ENCODE measurements around the gene GMEB1.
"Not testable (repeated sequence)": the region's sequence is repeated elsewhere in the genome, so short reads cannot be mapped to it uniquely, and the experiment has no call there.

The GMEB1 gene

GRCh38 chr1:28668956-28669723 is 556 bp downstream of the GMEB1 start:
- Histone ChIP-seq H3K9ac (ENCODE audit: low read depth, low read length) (peak overlapping the region; percentile 100), H3K4me3 (ENCODE audit: low read depth in 1 of 2, low read length in 2 of 2) (peak overlapping the region; percentile 67 to 100), H2AFZ (ENCODE audit: low read depth, low read length) (peak overlapping the region; percentile 71), H3K4me1 (ENCODE audit: insufficient read depth, low read length) (peaks cover 32% of the 10 kb centered on the region), H4K20me1 (ENCODE audit: insufficient read depth, low read length) (no peaks in the 10 kb centered on the region), H3K79me2 (ENCODE audit: insufficient read depth, low read length) (peaks cover 37% of the 10 kb centered on the region), H3K27me3 (ENCODE audit: insufficient read depth, low read length, poor library complexity) (no peaks in the 10 kb centered on the region), H3K27ac (ENCODE audit: low read length) (peak overlapping the region; percentile 100), H3K4me2 (ENCODE audit: insufficient read depth, low read length) (peak overlapping the region; percentile 74), H3K9me3 (ENCODE audit: insufficient read depth, low read length, severe bottlenecking) (no peaks in the 10 kb centered on the region), H3K36me3 (ENCODE audit: insufficient read depth, low read length) (no peaks in the 10 kb centered on the region; the same call in 1 of the 2 replicates)
- ATAC-seq (ENCODE audit: insufficient read depth, low read depth) (peak; percentile 51), DNase-seq (peak; percentile 64)
- TF ChIP-seq CTCF (IDR thresholded peaks at IDR 0.05; ENCODE audit: borderline replicate concordance, extremely low read depth, low read length, poor library complexity, severe bottlenecking) (no peak), EZH2 (IDR thresholded peaks at IDR 0.05; ENCODE audit: borderline replicate concordance, low read depth, low read length, severe bottlenecking) (no peak)

DNA sequence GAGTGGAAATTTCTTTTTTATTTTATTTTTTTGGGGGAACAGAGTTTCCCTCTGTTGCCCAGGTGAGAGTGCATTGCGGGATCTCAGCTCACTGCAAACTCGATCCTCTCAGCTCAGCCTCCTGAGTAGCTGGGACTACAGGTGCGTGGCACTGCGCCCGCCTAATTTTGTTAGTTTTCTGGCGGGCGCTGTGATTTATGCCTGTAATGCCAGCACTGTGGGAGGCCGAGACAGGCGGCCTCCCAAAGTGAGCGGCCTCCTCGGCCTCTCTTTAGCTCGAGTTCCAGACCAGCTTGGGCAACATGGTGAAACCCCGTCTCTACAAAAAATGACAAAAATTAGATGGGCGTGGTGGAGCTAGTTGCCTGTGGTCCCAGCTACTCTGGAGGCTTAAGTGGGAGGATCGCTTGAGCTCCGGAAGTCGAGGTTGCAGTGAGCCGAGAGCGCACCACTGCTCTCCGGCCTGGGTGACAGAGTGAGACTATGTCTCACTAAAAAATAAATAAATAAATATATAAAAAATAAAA is 2.7 kb downstream of the GMEB1 start:
- H4K20me1 ChIP-seq (ENCODE audit: insufficient read depth, low read length), result no peaks in the 10 kb centered on the region
- peaks cover 47% of the 10 kb centered on the region for H3K79me2 ChIP-seq (ENCODE audit: insufficient read depth, low read length)
- no peaks in the 10 kb centered on the region; the same call in 1 of the 2 replicates for H3K36me3 ChIP-seq (ENCODE audit: insufficient read depth, low read length)
- no peak for ATAC-seq (ENCODE audit: insufficient read depth, low read depth)
- no peak for TF ChIP-seq CTCF (IDR thresholded peaks at IDR 0.05; ENCODE audit: borderline replicate concordance, extremely low read depth, low read length, poor library complexity, severe bottlenecking)
- TF ChIP-seq EZH2 (IDR thresholded peaks at IDR 0.05; ENCODE audit: borderline replicate concordance, low read depth, low read length, severe bottlenecking), result no peak
- no peak for DNase-seq
- no peak overlapping the region for H2AFZ ChIP-seq (ENCODE audit: low read depth, low read length)
- H3K4me3 ChIP-seq (ENCODE audit: low read depth in 1 of 2, low read length in 2 of 2), result no peak overlapping the region
- no peaks in the 10 kb centered on the region for H3K9me3 ChIP-seq (ENCODE audit: insufficient read depth, low read length, severe bottlenecking)
- H3K27me3 ChIP-seq (ENCODE audit: insufficient read depth, low read length, poor library complexity), result no peaks in the 10 kb centered on the region
- H3K27ac ChIP-seq (ENCODE audit: low read length), result no peak overlapping the region
- no peak overlapping the region for H3K9ac ChIP-seq (ENCODE audit: low read depth, low read length)
- H3K4me1 ChIP-seq (ENCODE audit: insufficient read depth, low read length), result peaks cover 32% of the 10 kb centered on the region
- H3K4me2 ChIP-seq (ENCODE audit: insufficient read depth, low read length), result no peak overlapping the region

DNA sequence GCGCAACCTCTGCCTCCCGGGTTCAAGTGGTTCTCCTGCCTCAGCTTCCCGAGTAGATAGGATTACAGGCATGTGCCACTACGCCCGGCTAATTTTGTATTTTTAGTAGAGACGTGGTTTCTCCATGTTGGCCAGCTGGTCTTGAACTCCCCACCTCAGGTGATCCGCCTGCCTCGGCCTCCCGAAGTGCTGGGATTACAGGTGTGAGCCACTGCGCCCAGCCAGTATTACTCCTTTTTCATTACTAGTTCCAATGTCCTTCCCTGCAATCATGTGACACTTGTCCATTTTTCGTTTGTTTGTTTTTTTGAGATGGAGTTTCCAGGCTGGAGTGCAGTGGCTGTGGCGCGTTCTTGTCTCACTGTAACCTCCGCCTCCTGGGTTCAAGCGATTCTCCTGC is 4.4 kb downstream of the GMEB1 start:
- H3K9ac ChIP-seq (ENCODE audit: low read depth, low read length); H2AFZ ChIP-seq (ENCODE audit: low read depth, low read length); H3K27me3 ChIP-seq (ENCODE audit: insufficient read depth, low read length, poor library complexity); H4K20me1 ChIP-seq (ENCODE audit: insufficient read depth, low read length); H3K9me3 ChIP-seq (ENCODE audit: insufficient read depth, low read length, severe bottlenecking); DNase-seq; H3K4me3 ChIP-seq (ENCODE audit: low read depth in 1 of 2, low read length in 2 of 2); H3K27ac ChIP-seq (ENCODE audit: low read length); ATAC-seq (ENCODE audit: insufficient read depth, low read depth); H3K4me2 ChIP-seq (ENCODE audit: insufficient read depth, low read length); H3K36me3 ChIP-seq (ENCODE audit: insufficient read depth, low read length): not testable (repeated sequence)
- H3K4me1 ChIP-seq (ENCODE audit: insufficient read depth, low read length), result peaks cover 17% of the 10 kb centered on the region; the same call in 1 of the 2 replicates
- H3K79me2 ChIP-seq (ENCODE audit: insufficient read depth, low read length), result peaks cover 44% of the 10 kb centered on the region

DNA sequence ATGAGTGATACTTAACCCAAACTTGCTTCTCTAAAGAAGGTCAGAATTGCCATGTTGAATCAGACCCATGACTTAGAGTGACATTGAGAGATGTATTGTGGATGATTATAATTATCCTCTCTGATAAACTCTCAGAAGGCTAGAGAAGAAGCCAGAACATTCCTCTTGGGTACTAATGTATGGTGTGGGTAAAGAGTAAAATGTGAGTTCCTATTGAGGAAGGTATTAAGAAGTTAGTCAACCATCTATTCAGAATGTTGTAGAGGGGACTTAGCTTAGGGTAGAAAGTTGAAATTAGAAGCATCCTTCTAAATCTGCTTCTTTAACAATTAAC is 7.3 kb downstream of the GMEB1 start:
- Histone ChIP-seq H3K4me2 (ENCODE audit: insufficient read depth, low read length) (no peak overlapping the region), H3K4me3 (ENCODE audit: low read depth in 1 of 2, low read length in 2 of 2) (no peak overlapping the region), H3K36me3 (ENCODE audit: insufficient read depth, low read length) (no peaks in the 10 kb centered on the region), H4K20me1 (ENCODE audit: insufficient read depth, low read length) (no peaks in the 10 kb centered on the region), H3K27ac (ENCODE audit: low read length) (no peak overlapping the region), H3K9ac (ENCODE audit: low read depth, low read length) (no peak overlapping the region), H3K79me2 (ENCODE audit: insufficient read depth, low read length) (peaks cover 33% of the 10 kb centered on the region), H3K27me3 (ENCODE audit: insufficient read depth, low read length, poor library complexity) (no peaks in the 10 kb centered on the region), H2AFZ (ENCODE audit: low read depth, low read length) (no peak overlapping the region), H3K9me3 (ENCODE audit: insufficient read depth, low read length, severe bottlenecking) (no peaks in the 10 kb centered on the region), H3K4me1 (ENCODE audit: insufficient read depth, low read length) (no peaks in the 10 kb centered on the region)
- no peak for ATAC-seq (ENCODE audit: insufficient read depth, low read depth)
- DNase-seq, result no peak
- no peak for TF ChIP-seq EZH2 (IDR thresholded peaks at IDR 0.05; ENCODE audit: borderline replicate concordance, low read depth, low read length, severe bottlenecking)
